T-helper 2 cell treated with Interferon-gamma antibody and Interleukin-4, amounts not matched to agents 100 ng/mL and 5 ng/mL, for 36 hours (primary cell): Measurements from ENCODE around the gene TRIM34. TPM values are rescaled to one million over a fixed set of nuclear protein-coding genes. Genes with fewer than 3 reads are reported as not detected.
"Not testable (repeated sequence)": the region's sequence is repeated elsewhere in the genome, so short reads cannot be mapped to it uniquely, and the experiment has no call there.

ENCODE experiments used
- intact Hi-C: fragments of 100-400 bp; cut with micrococcal nuclease; formaldehyde crosslinking; loops from one replicate; pipeline ENCODE4 v1.15.1; 2023
- total RNA-seq: library from RNA; stranded (reverse); gene quantifications from 2 replicates; pipeline ENCODE4 v1.2.3, GENCODE V29; 2022

The TRIM34 gene
- total RNA-seq, 1 donor from 2014 or later, result 7.4 TPM

DNA sequence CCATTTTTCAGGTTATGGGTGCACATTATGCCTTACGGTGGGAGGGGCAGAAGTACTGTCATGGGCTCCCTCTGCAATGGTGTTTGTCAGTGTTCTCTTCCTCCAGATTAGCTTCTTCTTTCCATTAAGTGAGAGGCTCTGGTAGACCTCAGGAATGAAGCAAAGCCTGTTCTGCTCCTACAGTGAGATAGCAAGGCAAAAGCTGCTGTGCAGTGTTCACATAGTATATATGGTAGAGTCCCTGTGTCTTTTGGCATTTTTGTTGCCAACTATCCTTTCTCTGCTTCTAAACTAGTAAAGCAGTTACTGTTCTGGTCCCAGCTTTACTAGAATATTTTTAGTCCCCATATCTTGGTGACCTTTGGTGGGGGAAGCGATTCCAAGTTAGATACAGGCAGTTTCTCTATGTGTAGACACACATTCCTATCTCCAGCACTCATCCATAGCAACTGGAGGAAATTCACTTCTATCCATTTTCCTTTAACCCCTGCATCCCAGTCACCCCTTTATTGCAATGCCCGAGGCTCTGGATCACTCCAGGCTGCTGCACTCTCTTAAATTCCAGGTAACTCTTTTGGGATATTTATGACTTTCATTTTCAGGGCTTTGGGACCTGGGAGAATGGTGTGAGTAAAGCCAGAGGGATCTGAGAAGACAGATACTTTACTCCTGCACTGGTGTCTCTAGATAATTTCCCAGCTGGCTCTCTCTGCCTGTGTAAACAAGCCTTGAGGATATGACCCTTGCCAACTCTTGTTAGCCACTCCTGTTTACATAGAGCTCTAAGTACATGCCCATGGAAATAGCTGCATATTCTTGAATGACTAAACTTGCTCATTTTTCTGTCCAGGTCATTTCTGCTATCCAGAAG is 3.9 kb upstream of the TRIM34 start:
- intact Hi-C loops, result loop anchor here (10.0 kb wide), 1 partner anchor 614 kb away; the partner anchor contains the start of genes CNGA4 and FHIP1B

DNA sequence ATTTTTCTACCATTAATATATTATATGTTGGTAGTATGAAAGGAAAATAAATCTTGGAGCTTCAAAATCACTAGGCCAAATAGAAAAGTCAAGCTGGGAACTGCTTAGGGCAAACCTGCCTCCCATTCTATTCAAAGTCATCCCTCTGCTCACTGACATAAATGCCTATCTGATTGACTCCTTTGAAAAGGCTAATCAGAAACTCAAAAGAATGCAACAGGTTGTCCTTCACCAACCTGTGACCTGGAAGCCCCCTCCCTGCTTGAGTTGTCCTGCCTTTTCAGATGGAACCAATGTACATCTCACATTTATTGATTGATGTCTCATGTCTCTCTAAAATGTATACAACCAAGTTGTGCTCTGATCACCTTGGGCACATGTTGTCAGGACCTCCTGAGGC is 3.2 kb upstream of the TRIM34 start:
- intact Hi-C loops, result loop anchor here (10.0 kb wide), 1 partner anchor 613 kb away; the partner anchor contains the start of genes CNGA4 and FHIP1B

DNA sequence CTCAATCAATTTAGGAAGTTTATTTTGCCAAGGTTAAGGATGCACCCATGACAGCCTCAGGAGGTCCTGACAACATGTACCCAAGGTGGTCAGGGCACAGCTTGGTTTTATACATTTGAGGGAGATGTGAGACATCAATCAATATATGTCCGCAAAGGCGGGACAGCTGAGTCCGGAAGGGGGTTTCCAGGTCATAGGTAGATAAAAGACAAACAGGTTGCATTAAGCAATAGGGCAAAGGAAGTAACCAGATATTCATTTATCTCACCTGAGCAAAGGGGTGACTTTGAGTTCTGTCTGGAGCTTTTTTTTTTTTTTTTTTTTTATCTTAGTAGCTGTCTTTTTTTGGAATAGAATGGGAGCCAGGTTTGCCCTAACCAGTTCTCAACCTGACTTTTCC is 2.0 kb upstream of the TRIM34 start:
- intact Hi-C loops, result loop anchor here (10.0 kb wide), 1 partner anchor 612 kb away; the partner anchor contains the start of genes CNGA4 and FHIP1B

DNA sequence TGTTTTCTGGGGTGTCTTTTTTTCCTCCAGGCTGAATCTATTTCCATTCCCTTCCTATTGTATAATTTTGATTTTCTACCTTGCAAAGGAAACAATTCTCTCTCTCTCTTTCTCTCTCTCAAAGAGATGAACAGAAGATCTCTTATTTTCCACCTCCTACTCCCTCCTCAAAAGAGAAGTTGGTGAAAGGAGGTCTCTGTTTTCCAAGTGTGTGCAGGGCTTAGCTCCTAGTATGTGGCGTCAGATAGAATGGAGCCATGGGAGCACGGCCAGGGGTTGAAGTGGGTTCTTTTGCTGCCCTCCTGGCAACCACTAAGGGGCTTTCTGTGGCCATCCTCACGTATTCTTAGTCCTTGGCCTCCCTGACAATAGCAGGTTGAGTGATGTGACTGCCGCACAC is 480 bp downstream of the TRIM34 start:
- intact Hi-C loops, result loop anchor here (10.0 kb wide), 1 partner anchor 610 kb away; the partner anchor contains the start of genes CNGA4 and FHIP1B

DNA sequence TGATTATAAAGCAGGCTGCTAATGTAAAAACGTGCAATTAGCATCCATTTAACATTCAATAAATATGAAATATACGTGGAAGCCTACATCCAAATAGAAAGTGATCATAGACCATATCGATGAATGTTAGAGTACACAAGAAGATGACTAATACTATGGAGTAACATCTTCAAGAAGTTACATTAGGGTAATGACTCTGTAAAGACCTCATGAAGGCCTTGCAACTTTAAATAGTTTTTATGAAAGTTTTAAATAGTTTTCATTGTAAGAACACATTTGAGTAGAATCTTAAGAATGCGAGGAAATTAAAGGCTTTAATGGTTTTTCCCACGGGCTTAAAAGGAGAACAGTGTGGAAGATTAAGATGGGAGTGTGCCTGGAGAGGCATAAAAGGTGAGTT is 1.4 kb downstream of the TRIM34 start:
- intact Hi-C loops, result loop anchor here (10.0 kb wide), 1 partner anchor 609 kb away; the partner anchor contains the start of genes CNGA4 and FHIP1B

DNA sequence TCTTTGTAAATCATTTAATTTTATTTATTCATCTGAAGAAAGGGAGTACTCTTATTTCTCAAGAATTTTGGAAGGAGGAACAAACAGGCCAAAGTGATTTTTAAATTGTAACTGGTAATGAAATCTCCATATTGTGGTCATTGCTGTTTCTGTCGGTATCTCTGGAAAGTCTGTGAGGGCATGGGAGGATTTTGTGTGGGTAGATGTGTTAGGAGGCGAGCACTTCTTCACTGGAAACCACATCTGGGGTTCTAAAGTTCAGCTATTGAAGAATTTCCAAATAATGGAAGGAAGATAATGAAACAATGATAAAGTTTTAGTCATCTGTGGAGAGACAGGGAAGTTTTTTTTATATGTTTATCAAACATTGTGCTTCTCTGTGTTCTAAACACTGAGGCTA is 6.6 kb downstream of the TRIM34 start:
- intact Hi-C loops, result no loop called here

DNA sequence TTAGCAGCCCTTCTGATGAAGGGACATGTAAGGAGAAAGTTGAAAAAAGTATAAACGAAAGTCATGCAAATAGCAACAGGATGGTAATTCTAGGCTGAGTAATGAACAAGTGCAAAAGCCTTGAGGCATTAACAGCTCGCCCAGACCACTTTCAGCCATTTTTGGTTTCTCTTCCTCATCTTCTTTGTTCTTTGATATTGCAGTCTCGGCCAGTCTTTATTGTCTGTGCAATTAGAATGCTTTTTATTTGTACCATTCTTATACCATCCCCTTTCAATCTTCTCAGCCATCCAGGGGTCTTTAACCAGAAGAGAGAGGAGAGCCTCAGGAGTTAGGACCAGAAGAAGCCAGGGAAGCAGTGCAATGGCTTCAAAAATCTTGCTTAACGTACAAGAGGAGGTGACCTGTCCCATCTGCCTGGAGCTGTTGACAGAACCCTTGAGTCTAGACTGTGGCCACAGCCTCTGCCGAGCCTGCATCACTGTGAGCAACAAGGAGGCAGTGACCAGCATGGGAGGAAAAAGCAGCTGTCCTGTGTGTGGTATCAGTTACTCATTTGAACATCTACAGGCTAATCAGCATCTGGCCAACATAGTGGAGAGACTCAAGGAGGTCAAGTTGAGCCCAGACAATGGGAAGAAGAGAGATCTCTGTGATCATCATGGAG is 7.3 kb downstream of the TRIM34 start:
- intact Hi-C loops, result no loop called here

DNA sequence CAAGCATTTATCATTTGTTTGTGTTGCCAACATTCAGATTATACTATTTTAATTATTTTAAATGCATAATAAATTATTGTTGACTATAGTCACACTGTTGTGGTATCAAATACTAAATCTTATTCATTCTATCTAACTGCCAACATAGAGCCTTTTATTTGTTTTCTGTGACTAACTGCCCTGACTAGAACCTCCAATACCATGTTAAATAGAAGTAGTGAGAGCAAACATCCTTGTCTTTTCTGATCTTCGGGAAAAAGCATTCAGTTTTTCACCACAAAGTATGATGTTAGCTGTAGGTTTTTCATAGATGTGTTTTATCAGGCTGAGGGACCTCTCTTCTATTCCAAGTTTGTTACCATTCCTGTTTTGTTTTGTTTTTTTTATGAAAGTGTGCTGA is 15.2 kb downstream of the TRIM34 start:
- intact Hi-C loops, result no loop called here

DNA sequence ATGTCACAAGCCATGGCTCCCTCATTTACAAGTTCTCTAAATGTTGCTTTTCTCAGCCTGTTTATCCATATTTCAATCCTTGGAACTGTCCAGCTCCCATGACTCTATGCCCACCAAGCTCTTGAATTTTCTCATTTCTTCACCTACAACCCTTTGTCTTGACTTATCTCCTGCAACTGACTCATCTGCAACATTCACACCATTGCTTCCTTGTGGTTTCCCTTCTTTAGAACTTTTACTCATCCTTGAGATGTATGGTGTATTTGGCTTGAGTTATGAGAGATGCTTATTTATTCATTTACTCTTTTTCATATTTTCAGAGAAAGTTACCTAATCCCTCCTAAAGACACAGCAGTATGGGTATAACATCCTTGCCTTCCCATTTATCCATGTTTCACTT is 18.8 kb downstream of the TRIM34 start:
- intact Hi-C loops, result no loop called here

DNA sequence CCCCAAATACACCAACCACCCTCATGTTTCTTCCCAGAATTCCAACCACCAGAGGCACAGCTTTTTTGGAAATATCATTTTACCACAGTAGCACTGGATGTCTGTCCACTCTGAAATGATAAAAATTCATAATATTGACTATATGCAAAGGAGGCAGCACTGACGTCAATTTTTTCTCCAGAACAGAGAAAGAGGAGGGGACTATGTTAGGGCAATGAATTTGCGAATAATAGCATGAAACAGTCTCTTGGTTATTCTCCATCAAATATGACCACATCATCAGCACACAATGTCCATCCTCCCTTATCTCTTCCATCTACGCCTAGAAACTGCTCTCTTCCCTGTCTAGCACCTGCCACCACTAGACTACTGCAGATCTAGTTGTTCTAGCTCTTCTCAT is 21.3 kb downstream of the TRIM34 start:
- intact Hi-C loops, result no loop called here

DNA sequence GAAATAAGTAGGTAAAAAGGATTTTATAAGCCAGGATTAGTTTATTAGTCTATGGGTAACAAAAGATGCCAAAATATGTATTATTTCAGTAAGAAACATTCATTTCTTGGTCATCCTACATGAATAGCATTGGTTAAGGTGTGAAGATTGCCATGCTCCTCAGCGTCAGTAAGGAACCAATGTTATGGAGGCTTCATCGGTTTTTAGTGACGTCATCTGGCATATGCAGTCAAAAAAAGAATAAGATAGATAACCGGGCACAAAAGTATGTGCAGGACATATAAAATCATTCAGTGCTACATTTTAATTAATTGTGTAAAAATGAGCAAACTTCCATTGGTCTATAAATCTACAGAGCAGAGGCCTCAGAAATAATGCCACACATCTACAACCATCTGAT is 30.7 kb downstream of the TRIM34 start:
- intact Hi-C loops, result no loop called here

DNA sequence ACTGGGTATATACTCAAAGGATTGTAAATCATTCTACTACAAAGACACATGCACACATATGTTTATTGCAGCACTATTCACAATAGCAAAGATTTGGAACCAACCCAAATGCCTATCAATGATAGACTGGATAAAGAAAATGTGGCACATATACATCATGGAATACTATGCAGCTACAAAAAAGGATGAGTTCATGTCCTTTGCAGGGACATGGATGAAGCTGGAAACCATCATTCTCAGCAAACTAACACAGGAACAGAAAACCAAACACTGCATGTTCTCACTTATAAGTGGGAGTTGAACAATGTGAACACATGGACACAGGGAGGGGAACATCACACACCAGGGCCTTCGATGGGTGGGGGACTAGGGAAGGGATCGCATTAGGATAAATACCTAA is 32.2 kb downstream of the TRIM34 start:
- intact Hi-C loops, result not testable (repeated sequence)

DNA sequence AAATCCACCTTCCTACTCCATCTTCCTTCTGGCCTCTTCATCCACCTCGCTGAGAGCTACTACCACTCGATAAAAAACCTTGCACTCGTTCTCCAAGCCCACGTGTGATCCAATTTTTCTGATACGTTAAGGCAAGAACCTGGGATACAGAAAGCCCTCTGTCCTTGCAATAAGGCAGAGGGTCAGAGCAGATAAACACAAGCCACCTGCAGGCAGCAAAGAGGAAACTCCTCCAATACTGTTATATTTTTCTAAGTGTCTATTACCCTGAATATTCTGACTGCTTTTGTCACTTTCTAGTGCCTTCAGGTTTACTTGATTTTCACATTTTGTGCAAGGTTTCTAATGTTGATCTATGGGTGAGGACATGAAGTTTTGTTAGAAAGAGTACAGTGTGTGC is 33.5 kb downstream of the TRIM34 start:
- intact Hi-C loops, result no loop called here

DNA sequence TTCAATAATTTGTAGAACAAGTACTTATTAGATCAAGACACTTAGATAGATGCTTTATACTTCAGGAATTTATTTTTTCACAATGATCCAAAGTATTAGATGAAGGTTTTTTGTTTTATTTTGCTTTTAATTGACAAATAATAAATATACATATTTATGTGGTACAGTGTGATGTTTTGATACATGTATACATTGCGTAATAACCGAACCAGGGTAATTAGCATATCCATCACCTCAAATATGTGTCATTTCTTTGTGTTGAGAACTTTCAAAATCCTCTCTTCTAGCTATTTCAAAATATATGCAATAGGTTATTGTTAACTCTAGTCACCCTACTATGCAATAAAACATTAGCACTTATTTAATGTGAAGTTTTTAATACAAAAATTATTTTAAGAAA is 38.7 kb downstream of the TRIM34 start:
- intact Hi-C loops, result no loop called here

DNA sequence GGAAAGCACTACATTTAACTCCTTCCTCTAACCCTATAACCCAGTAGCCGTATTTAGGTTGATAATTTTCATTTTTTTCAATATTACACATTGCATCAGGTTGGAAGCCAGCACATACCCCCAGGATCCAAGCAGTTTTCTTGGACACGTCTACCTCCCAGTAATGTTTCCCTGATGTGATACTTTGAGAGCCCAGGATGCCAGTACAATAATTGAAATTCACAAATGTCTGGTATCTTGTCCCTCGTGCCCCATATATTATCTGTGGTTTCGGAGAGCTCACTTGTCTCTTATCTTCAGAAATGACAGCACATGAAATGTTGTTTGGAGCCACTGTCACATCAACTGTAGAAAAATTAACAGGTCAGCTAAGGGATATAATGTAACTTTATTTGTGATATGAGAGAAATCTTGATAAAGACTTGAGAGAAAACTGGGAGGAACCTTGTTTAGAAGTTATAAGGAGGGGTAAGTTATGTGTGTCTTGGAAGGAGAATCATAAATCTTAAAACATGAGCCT is 40.3 kb downstream of the TRIM34 start:
- intact Hi-C loops, result no loop called here

DNA sequence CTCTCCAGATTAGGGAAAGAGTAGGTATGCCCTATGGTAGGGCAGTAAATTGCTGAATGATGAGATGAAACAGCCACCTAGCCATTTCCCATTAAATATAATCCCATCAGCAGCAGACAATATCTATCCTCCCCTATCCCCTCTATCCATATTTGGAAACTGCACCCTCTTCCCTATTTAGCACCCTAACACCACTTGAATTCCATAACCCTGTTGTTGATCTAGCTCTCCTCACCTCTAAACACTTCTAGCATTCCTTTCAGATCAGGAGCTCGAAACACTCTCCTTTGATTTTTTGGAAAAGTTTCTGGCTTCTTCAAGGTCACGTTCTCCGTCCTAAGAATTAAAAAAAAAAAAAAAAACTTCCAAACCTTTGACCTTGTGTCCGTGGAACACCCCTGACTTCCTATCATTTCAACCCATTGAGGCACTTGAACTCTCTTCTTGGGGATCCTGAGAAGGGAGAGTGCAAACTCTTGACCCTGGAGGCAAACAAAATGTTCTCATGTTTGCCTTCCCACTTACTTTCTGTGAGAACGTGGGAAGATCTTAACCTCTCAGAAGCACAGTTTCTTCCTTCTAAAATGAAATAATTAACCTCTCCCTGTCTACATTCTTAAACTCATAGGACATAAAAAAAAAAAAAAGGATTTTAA is 41.1 kb downstream of the TRIM34 start:
- intact Hi-C loops, result no loop called here

DNA sequence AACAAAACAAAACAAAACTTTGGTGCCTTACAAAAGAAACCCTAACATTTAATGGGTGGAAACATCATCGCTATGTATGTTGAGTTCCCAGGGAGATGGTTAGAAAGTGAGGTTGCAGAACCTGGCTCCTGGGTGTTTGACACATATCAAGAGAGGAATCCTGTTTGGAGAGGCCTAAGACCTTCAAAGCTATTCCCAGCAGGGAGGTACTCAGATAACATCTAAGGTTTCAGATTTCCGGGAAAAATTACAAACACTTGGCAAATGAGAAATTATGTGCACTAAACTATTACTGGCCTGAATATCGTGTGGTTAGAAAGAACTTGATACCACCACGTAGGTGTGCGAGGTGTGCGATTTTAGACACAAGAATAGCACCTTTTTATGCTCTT is 41.6 kb downstream of the TRIM34 start:
- intact Hi-C loops, result no loop called here

DNA sequence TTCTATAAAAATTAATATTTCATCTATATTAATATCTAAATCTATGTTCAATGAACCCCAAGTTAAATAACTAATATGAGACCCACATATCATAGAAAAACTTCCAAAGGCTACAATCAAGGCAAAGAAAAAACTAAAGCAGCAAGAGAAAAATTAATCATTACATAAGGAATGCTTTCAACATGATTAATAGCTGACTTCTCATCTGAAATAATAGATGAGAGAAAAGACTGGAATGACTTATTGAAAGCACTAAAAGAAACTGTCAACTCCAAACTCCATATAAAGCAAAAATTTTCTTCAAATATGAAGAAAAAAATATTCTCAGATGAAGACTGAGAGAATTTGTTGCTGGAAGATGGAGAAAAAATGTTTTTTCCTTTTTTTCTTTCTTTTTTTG is 47.0 kb downstream of the TRIM34 start:
- intact Hi-C loops, result no loop called here

DNA sequence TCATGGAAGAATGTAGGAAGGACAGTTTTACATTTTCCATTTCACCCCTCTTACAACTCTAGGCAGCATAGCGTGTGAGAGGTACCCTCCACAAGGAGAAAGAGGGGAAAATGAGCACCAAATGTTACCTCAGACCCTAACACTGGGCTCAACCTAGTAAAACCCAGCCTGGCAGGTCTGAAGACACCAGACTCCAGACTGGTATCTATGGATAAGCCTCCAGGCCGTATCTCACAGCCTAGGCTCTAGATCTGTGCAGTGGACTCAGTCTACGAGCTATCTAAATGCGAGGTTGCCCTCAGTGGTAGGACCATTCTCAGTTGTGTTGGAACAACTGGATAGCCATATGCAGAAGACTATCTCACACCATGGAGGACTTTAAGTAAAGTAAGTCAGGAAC is 49.6 kb downstream of the TRIM34 start:
- intact Hi-C loops, result no loop called here

DNA sequence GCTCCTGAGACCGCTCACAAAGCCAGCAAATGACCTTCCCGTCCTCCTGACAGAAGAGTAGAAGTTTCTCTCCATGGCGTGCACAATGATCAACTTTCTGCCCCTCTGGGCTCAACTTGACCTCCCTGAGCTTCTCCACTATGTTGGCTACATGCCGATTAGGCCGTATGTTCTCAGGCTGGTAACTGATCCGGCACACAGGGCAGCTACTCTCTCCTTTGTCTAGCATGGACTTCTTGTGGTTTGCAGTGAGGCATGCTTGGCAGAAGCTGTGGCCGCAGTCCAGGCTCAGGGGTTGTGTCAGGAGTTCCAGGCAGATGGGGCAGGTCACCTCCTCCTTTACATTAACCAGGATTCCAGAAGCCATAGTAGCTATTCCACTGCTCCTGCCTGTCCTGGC is 55.0 kb downstream of the TRIM34 start:
- intact Hi-C loops, result loop anchor here (10.0 kb wide), 2 partner anchors 555 to 1065 kb away; partner anchors contain the start of genes CNGA4 and FHIP1B

DNA sequence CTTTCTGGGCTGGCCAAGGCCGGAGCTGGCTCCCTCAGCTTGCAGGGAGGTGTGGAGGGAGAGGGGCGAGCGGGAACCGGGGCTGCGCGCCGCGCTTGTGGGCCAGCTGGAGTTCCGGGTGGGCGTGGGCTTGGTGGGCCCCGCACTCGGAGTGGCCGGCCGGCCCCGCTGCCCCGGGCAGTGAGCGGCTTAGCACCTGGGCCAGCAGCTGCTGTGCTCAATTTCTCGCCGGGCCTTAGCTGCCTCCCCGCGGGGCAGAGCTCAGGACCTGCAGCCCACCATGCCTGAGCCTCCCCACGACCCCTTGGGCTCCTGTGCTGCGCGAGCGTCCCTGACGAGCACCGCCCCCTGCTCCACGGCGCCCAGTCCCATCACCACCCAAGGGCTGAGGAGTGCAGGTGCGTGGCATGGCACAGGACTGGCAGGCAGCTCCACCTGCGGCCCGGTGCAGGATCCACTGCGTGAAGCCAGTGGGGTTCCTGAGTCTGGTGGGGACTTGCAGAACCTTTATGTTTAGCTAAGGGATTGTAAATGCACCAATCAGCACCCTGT is 58.2 kb downstream of the TRIM34 start:
- intact Hi-C loops, result loop anchor here (10.0 kb wide), 2 partner anchors 552 to 1062 kb away; partner anchors contain the start of genes CNGA4 and FHIP1B
